ENCODE results near the gene FBXO28. TPM values are rescaled to one million over a fixed set of nuclear protein-coding genes. Genes with fewer than 3 reads are reported as not detected.

Gene FBXO28
- total RNA-seq, 2 donors from 2014 or later, result 33.2 to 40.1 TPM

DNA sequence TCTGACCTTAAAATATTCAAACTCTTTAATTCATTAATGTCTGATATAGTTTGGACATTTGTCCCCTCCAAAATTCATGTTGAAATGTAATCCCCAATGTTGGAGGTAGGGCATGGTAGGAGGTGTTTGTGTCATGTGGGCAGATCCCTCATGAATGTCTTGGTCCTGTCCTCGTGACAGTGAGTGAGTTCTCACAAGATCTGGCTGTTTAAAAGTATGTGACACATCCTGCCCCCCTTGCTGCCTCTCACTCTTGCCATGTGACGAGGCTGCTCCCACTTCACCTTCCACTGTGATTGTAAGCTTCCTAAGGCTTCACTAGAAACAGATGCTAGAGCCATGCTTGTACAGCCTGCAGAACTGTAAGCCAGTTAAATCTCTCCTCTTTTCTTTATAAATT, 21.3 kb upstream of the FBXO28 start:
- TF ChIP-seq CTCF (conservative IDR thresholded peaks at IDR 0.05), result no peak

DNA sequence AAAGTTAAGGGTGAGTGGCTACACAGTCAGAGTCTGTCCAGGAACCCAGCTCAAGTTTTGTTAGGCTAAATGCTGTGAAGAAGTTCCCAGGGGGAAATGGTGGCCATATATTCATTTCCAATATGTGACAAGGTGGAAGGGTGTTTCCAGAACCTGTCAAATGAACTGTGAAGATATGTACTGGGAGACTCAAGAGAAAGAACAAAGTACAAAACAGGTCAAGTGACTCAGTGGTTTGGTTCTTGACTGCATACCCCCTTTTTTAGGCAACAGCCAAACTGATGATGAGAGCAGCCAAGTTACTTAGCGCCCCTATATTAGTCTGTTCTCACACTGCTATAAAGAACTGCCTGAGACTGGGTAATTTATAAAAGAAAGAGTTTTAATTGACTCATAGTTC, 18.6 kb upstream of the FBXO28 start:
- Mint-ChIP-seq H3K27me3 (ENCODE audit: insufficient read depth) (peaks cover 8% of the 10 kb centered on the region), H3K9me3 (peaks cover 8% of the 10 kb centered on the region), H3K27ac (no peak overlapping the region), H3K4me1 (no peaks in the 10 kb centered on the region), H3K4me3 (no peak overlapping the region), H3K36me3 (ENCODE audit: low read depth) (no peaks in the 10 kb centered on the region)
- Histone ChIP-seq H3K9ac (ENCODE audit: extremely low read depth, low read length, poor library complexity, severe bottlenecking) (no peak overlapping the region), H3K27ac (ENCODE audit: low read depth, low read length) (no peak overlapping the region), H3K4me3 (ENCODE audit: low read length) (no peak overlapping the region), H3K4me1 (ENCODE audit: control insufficient read depth, insufficient read depth, low read length) (no peaks in the 10 kb centered on the region), H3K9me3 (ENCODE audit: control insufficient read depth, low read length) (no peaks in the 10 kb centered on the region), H3K36me3 (ENCODE audit: control insufficient read depth, insufficient read depth, low read length) (no peaks in the 10 kb centered on the region), H3K27me3 (ENCODE audit: control insufficient read depth, insufficient read depth, low read length, poor library complexity, severe bottlenecking) (no peaks in the 10 kb centered on the region)
- no peak for DNase-seq
- WGBS, 2 experiments (ENCODE audit: insufficient coverage in 1 of 2, insufficient read length in 1 of 2), result 92% methylated on average over 1 of the region's 1 CpG; no CpG with 5 or more reads in 1 of the 2 experiments
- no peak for TF ChIP-seq CTCF (conservative IDR thresholded peaks at IDR 0.05)

More for the DNA sequence above, 21.3 kb upstream of the FBXO28 start:
- Histone ChIP-seq H3K36me3 (ENCODE audit: control insufficient read depth, insufficient read depth, low read length) (no peaks in the 10 kb centered on the region), H3K4me1 (ENCODE audit: control insufficient read depth, insufficient read depth, low read length) (no peaks in the 10 kb centered on the region), H3K27ac (ENCODE audit: low read depth, low read length) (no peak overlapping the region), H3K9me3 (ENCODE audit: control insufficient read depth, low read length) (no peaks in the 10 kb centered on the region), H3K27me3 (ENCODE audit: control insufficient read depth, insufficient read depth, low read length, poor library complexity, severe bottlenecking) (no peaks in the 10 kb centered on the region), H3K4me3 (ENCODE audit: low read length) (no peak overlapping the region), H3K9ac (ENCODE audit: extremely low read depth, low read length, poor library complexity, severe bottlenecking) (no peak overlapping the region)
- H3K36me3 Mint-ChIP-seq (ENCODE audit: low read depth), result no peaks in the 10 kb centered on the region
- no peak for DNase-seq
- no peaks in the 10 kb centered on the region for H3K4me1 Mint-ChIP-seq
- H3K27ac Mint-ChIP-seq, result no peak overlapping the region
- no peaks in the 10 kb centered on the region for H3K27me3 Mint-ChIP-seq (ENCODE audit: insufficient read depth)
- WGBS, 2 experiments (ENCODE audit: insufficient coverage in 1 of 2, insufficient read length in 1 of 2), result 90 to 100% methylated on average over 1 to 2 of the region's 2 CpGs
- no peak overlapping the region for H3K4me3 Mint-ChIP-seq
- H3K9me3 Mint-ChIP-seq, result no peaks in the 10 kb centered on the region

DNA sequence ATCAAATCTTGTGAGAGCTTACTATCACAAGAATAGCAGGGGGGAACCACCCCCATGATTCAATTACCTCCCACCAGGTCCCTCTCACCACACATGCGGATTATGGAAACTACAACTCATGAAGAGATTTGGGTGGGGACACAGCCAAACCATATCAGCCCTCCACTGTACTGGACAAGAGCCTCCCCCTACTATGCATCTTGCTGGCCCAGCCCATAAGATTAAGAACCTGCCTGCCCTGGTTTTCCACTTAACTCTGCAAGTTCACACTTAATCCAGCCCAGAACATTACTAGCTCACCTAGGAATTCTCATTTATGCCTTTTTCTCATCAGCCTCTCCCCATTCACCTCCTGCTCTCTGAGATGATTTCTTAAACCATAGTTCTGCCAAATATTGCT, 18.0 kb upstream of the FBXO28 start:
- H3K4me3 ChIP-seq (ENCODE audit: low read length), result no peak overlapping the region
- no peak overlapping the region for H3K9ac ChIP-seq (ENCODE audit: extremely low read depth, low read length, poor library complexity, severe bottlenecking)
- no peaks in the 10 kb centered on the region for H3K36me3 ChIP-seq (ENCODE audit: control insufficient read depth, insufficient read depth, low read length)
- Mint-ChIP-seq H3K27ac (no peak overlapping the region), H3K4me3 (no peak overlapping the region), H3K36me3 (ENCODE audit: low read depth) (no peaks in the 10 kb centered on the region), H3K27me3 (ENCODE audit: insufficient read depth) (peaks cover 8% of the 10 kb centered on the region), H3K9me3 (peaks cover 8% of the 10 kb centered on the region), H3K4me1 (no peaks in the 10 kb centered on the region)
- DNase-seq, result no peak
- no peak for TF ChIP-seq CTCF (conservative IDR thresholded peaks at IDR 0.05)
- no peaks in the 10 kb centered on the region for H3K27me3 ChIP-seq (ENCODE audit: control insufficient read depth, insufficient read depth, low read length, poor library complexity, severe bottlenecking)
- H3K27ac ChIP-seq (ENCODE audit: low read depth, low read length), result no peak overlapping the region
- 76 to 80% methylated on average over 1 of the region's 1 CpG for WGBS, 2 experiments (ENCODE audit: insufficient coverage in 1 of 2, insufficient read length in 1 of 2)
- H3K9me3 ChIP-seq (ENCODE audit: control insufficient read depth, low read length), result no peaks in the 10 kb centered on the region
- no peaks in the 10 kb centered on the region for H3K4me1 ChIP-seq (ENCODE audit: control insufficient read depth, insufficient read depth, low read length)
